T-helper 17 cell (primary cell): Measurements from ENCODE around the gene TMC7. TPM values are rescaled to one million over a fixed set of nuclear protein-coding genes. Genes with fewer than 3 reads are reported as not detected.
"Not testable (repeated sequence)": the region's sequence is repeated elsewhere in the genome, so short reads cannot be mapped to it uniquely, and the experiment has no call there.

ENCODE experiments used
- ATAC-seq: fragments of 150-1000 bp; cut with Tn5 transposase; 2 replicates; pipeline ENCODE4 v1.10.0; 2021; ENCODE audit warnings: mild to moderate bottlenecking, moderate library complexity
- DNase-seq, 3 donors: peaks; one replicate each; pipeline versions ENCODE4 v3.0.0 to v3.0.0-alpha.2; 2020 to 2021
- H3K9me3 ChIP-seq: one replicate; pipeline ENCODE4 v1.7.0; 2013; ENCODE audit warnings: low read length, mild to moderate bottlenecking; ENCODE audit not compliant: control insufficient read depth, poor library complexity, severe bottlenecking
- H3K27ac Mint-ChIP-seq: one replicate; pipeline ENCODE4 v1.8.0; 2022; ENCODE audit warnings: mild to moderate bottlenecking, moderate library complexity, mixed read lengths
- H3K27me3 Mint-ChIP-seq: one replicate; pipeline ENCODE4 v1.8.0; 2022; ENCODE audit warnings: mixed read lengths
- H3K36me3 Mint-ChIP-seq: one replicate; pipeline ENCODE4 v1.8.0; 2022; ENCODE audit warnings: low read depth, mixed read lengths
- H3K4me1 Mint-ChIP-seq: one replicate; pipeline ENCODE4 v1.8.0; 2022; ENCODE audit warnings: mild to moderate bottlenecking, mixed read lengths
- H3K4me3 Mint-ChIP-seq: one replicate; pipeline ENCODE4 v1.8.0; 2022; ENCODE audit warnings: mild to moderate bottlenecking, moderate library complexity, mixed read lengths
- total RNA-seq, 4 donors: library from RNA in 2 of 4; stranded (reverse) in 2 of 4; gene quantifications; one replicate each; pipeline ENCODE4 v1.2.3 and lab custom pipeline; 2022 to 2026

TMC7 gene
- total RNA-seq, 2 donors from 2014 or later, result not detected

DNA sequence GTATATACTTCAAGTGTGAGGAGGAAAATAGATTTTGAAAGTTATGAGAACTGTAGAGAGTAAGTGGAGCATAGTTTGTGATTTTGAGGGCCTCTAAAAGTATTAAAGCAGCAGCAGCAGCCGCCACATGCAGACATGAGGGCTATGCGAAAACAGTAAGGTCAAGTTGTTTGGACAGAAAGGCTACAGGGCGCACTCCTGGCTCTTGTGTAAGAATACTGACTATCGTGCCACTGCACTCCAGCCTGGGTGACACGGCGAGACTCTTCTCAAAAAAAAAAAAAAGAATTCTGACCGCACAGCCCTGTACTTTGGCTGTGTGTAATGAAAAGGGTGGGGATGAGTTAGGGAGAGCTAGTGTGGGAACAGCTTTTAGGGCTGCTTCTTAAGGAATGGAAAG, 10.4 kb downstream of the TMC7 start:
- DNase-seq, H3K4me3 Mint-ChIP-seq, H3K27ac Mint-ChIP-seq, H3K4me1 Mint-ChIP-seq, ATAC-seq, H3K9me3 ChIP-seq, H3K36me3 Mint-ChIP-seq: not testable (repeated sequence)
- H3K27me3 Mint-ChIP-seq, result peaks cover 13% of the 10 kb centered on the region

- H3K9me3 ChIP-seq, DNase-seq, H3K27ac Mint-ChIP-seq, ATAC-seq, H3K4me3 Mint-ChIP-seq, H3K36me3 Mint-ChIP-seq, H3K4me1 Mint-ChIP-seq: not testable (repeated sequence)
- peaks cover 18% of the 10 kb centered on the region for H3K27me3 Mint-ChIP-seq
Observed at GRCh38 chr16:18995406-18995805, 11.7 kb downstream of the TMC7 start.

GRCh38 chr16:18996536-18996935, 12.8 kb downstream of the TMC7 start:
- H3K36me3 Mint-ChIP-seq, ATAC-seq, DNase-seq, H3K4me3 Mint-ChIP-seq, H3K9me3 ChIP-seq, H3K27ac Mint-ChIP-seq, H3K4me1 Mint-ChIP-seq: not testable (repeated sequence)
- peaks cover 18% of the 10 kb centered on the region for H3K27me3 Mint-ChIP-seq

DNA sequence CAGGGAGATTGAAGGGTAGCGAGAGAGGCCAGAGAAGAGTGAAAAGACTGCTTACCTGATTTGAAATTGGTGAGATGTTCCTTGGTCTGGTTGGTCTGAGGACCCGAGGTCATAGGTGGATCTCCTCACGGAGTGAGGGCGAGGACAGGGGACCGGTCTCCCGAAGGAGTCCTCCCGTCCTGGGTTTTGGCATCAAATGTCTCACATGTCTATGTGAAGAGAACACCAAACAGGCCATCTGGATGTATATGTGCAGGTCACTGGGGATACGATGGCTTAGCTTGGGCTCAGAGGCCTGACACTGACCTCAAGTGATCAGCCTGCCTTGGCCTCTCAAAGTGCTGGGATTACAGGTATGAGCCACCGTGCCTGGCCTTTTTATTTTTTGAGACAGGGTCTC, 13.3 kb downstream of the TMC7 start:
- H3K4me1 Mint-ChIP-seq, DNase-seq, ATAC-seq, H3K36me3 Mint-ChIP-seq, H3K4me3 Mint-ChIP-seq, H3K27ac Mint-ChIP-seq, H3K9me3 ChIP-seq: not testable (repeated sequence)
- peaks cover 18% of the 10 kb centered on the region for H3K27me3 Mint-ChIP-seq

GRCh38 chr16:18999045-18999393, 15.3 kb downstream of the TMC7 start:
- H3K9me3 ChIP-seq, result peaks cover 2% of the 10 kb centered on the region
- Mint-ChIP-seq H3K36me3 (peaks cover 3% of the 10 kb centered on the region), H3K4me3 (no peak overlapping the region), H3K27ac (no peak overlapping the region), H3K4me1 (no peaks in the 10 kb centered on the region), H3K27me3 (peaks cover 18% of the 10 kb centered on the region)
- ATAC-seq, result no peak
- no peak for DNase-seq

GRCh38 chr16:19001788-19002187, 18.1 kb downstream of the TMC7 start:
- no peaks in the 10 kb centered on the region for H3K4me1 Mint-ChIP-seq
- DNase-seq (no peak), ATAC-seq (no peak)
- H3K9me3 ChIP-seq, result no peaks in the 10 kb centered on the region
- H3K27ac Mint-ChIP-seq, result no peak overlapping the region
- H3K27me3 Mint-ChIP-seq, result peaks cover 7% of the 10 kb centered on the region
- peaks cover 3% of the 10 kb centered on the region for H3K36me3 Mint-ChIP-seq
- H3K4me3 Mint-ChIP-seq, result no peak overlapping the region

GRCh38 chr16:19003935-19004334, 20.2 kb downstream of the TMC7 start:
- ATAC-seq (no peak), DNase-seq (no peak)
- Mint-ChIP-seq H3K27me3 (peaks cover 7% of the 10 kb centered on the region), H3K36me3 (peaks cover 3% of the 10 kb centered on the region), H3K27ac (no peak overlapping the region), H3K4me3 (no peak overlapping the region), H3K4me1 (no peaks in the 10 kb centered on the region)
- H3K9me3 ChIP-seq, result no peaks in the 10 kb centered on the region

DNA sequence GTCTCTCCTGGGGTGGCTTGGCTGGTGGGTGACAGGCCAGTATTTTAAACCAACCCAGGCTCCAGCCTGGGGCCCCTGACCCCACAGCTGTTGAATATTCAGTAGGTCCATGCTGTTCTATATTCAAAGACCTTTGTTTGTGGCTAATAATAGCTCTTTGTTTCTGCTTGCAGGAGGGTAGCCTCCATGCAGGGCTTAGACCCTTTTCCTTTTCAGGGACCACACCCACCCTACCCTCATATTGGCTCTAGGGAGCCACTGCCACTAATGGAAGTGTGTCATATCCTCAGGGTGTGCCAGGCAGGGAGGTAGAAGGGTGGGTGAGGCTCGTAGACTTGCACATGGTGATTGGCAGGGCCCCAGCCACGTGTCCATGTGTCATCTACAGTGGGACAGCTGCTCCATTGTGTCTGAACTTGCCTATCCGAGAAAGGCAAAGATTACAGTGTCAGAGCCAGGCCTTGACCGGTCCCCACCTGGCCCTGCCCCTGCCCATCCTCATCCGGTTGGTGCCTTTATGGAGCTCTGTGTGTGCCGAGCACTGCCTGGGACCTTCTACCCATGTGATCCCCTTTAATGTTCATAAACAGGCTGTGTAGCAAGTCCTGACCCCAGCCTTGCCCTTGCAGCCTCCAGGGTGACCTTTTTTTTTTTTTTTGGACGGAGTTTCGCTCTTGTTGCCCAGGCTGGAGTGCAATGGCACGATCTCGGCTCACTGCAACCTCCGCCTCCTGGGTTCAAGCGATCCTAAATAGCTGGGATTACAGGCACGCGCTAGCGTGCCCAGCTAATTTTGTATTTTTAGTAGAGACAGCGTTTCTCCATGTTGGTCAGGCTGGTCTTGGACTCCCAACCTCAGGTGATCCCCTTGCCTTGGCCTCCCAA, 22.1 kb downstream of the TMC7 start:
- no peaks in the 10 kb centered on the region for H3K9me3 ChIP-seq
- ATAC-seq (no peak), DNase-seq (no peak)
- H3K4me3 Mint-ChIP-seq, result no peak overlapping the region
- H3K4me1 Mint-ChIP-seq, result no peaks in the 10 kb centered on the region
- no peaks in the 10 kb centered on the region for H3K36me3 Mint-ChIP-seq
- no peaks in the 10 kb centered on the region for H3K27me3 Mint-ChIP-seq
- no peak overlapping the region for H3K27ac Mint-ChIP-seq

DNA sequence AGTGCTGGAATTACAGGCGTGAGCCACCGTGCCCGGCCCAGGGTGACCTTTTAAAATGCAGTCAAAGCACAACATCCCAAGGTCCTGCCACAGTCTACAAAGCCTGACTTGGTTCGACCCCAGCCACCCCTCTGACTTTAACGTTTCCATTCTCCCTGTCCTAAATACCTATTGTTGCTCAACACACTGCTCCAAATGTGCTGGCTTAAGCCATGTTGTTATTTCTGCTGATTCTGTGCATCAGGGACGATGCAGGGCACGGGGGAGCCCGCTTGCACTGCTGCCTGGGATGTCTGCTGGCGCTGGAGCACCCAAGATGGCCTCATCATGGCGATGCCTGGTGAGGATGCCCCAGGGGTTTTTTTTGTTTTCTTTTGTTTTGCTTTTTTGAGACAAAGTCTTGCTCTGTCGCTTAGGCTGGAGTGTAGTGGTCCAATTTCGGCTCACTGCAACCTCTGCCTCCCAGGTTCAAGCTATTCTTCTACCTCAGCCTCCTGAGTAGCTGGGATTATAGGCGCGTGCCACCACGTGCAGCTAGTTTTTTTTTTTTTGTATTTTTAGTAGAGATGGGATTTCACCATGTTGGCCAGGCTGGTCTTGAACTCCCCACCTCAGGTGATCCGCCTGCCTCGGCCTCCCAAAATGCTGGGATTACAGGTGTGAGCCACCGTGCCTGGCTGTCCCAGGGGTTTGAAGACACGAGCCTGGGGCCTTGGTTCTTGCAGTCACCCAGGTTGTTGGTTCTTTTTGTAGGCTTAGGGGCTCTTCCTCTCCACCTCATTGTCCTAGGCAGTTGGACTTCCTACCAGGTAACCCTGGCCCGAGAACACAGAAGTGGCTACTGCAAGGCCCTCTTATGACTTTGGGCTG, 22.9 kb downstream of the TMC7 start:
- ATAC-seq (no peak), DNase-seq (no peak)
- no peaks in the 10 kb centered on the region for H3K36me3 Mint-ChIP-seq
- no peak overlapping the region for H3K27ac Mint-ChIP-seq
- H3K9me3 ChIP-seq, result no peaks in the 10 kb centered on the region
- no peaks in the 10 kb centered on the region for H3K27me3 Mint-ChIP-seq
- no peaks in the 10 kb centered on the region for H3K4me1 Mint-ChIP-seq
- no peak overlapping the region for H3K4me3 Mint-ChIP-seq

DNA sequence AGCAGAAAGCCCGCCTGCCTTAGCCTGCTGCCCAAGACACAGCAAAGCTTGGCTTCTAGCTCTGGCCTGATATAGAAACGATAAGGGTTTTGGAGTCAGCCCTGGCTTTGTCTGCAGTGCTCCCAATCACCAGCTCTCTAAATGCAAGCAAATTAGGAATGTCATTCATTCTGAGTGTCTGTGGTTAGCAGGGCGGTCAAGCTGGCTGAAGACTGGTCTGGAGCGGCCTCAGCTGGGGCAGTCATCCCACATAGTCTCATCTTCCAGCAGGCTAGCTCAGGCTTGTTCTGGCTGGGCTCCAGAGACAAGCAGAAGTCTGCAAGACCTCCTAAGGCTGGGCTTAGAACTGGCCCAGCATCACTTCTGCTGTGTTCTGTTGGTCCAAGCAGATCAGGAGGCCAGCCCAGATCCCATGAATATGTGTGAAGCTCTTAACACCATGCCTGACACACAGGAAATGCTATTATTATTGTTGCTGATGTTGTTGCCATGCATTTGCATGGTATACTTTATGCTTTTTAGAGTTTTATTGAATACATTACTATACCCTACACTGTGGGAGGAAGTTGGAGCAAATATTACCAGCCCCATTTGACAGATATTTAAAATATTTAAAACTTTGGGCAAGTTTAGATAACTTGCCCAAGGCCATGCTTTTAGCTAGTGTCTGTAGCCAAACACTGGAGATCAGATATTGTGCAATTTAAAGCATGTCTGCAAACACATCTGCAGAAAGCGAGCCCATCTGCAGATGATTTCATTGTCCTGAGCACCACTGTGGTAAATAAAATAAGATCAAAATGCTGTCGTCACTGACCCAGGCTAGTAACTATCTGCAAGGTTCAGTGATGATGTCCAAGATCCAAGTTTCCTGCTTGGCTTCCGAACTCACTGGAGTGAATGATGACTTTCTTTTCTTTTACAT, 24.8 kb downstream of the TMC7 start:
- H3K4me1 Mint-ChIP-seq, result no peaks in the 10 kb centered on the region
- no peak overlapping the region for H3K4me3 Mint-ChIP-seq
- H3K9me3 ChIP-seq, result no peaks in the 10 kb centered on the region
- H3K36me3 Mint-ChIP-seq, result no peaks in the 10 kb centered on the region
- H3K27ac Mint-ChIP-seq, result no peak overlapping the region
- no peaks in the 10 kb centered on the region for H3K27me3 Mint-ChIP-seq
- ATAC-seq, result no peak
- DNase-seq, result no peak

DNA sequence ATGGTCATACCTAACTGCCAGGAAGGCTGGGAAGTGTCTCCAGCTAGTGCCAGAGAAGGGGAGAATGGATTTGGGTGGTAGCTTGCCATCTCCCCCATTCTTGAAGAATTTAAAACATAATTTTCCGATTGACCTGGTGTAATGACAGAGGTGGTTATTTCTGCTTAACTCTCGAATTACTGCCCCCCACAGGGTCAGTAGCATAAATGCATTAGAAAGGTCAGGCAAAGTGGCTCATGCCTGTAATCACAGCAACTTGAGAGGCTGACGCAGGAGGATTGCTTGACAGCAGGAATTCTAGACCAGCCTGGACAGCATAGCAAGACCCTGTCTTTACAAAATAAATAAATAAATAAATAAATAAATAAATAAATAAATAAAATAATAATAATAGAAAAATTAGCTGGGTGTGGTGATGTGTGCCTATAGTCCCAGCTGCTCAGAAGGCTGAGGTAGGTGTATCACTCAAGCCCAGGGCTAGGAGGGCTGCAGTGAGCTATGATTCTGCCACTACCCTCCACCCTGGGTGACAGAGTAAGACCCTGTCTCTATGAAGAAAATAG, 27.5 kb downstream of the TMC7 start:
- H3K4me1 Mint-ChIP-seq, result no peaks in the 10 kb centered on the region
- H3K36me3 Mint-ChIP-seq, result no peaks in the 10 kb centered on the region
- ATAC-seq, result no peak
- no peak overlapping the region for H3K4me3 Mint-ChIP-seq
- no peaks in the 10 kb centered on the region for H3K9me3 ChIP-seq
- no peaks in the 10 kb centered on the region for H3K27me3 Mint-ChIP-seq
- no peak for DNase-seq
- no peak overlapping the region for H3K27ac Mint-ChIP-seq

DNA sequence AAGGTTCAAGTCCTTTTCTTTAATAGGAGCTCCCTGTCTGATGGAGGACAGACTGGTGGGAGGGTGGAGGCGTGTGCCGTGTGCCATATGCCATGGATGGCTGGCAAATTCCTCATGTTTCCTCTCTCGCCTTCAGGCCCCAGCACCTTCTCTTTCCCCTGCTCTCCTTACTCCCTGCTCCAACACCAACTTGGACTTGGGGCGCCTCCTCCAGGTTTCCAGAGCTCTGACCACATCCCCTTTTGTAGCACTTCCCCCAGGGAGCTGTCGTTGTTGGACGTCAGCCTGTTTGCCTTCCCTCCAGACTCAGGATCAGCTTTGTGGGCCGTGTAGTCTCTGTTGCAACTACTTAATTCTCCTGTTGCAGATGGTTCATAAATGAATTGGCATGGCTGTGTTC, 30.7 kb downstream of the TMC7 start:
- H3K4me1 Mint-ChIP-seq, result no peaks in the 10 kb centered on the region
- H3K9me3 ChIP-seq, result no peaks in the 10 kb centered on the region
- H3K27me3 Mint-ChIP-seq, result no peaks in the 10 kb centered on the region
- no peak overlapping the region for H3K4me3 Mint-ChIP-seq
- DNase-seq (no peak), ATAC-seq (no peak)
- no peaks in the 10 kb centered on the region for H3K36me3 Mint-ChIP-seq
- peak overlapping the region; percentile 41 for H3K27ac Mint-ChIP-seq
